Neural cell (in vitro differentiated cells): ENCODE data around the gene RSRP1. TPM values are rescaled to one million over a fixed set of nuclear protein-coding genes. Genes with fewer than 3 reads are reported as not detected.

Source experiments
- H2AFZ ChIP-seq: fragments of 200-600, 300-800 bp; sonication (generic), shearing (Covaris generic); 2 replicates; pipeline ENCODE4 v1.6.0; 2014; ENCODE audit warnings: low read depth, mild to moderate bottlenecking, antibody characterized with exemption, low read length, moderate library complexity
- H3F3A ChIP-seq: fragments of 200-600 bp; shearing (Covaris generic); 2 replicates; pipeline ENCODE4 v1.6.1; 2016; ENCODE audit warnings: mild to moderate bottlenecking, moderate library complexity, mixed read lengths, antibody characterized with exemption, low read length; ENCODE audit not compliant: insufficient read depth, poor library complexity, severe bottlenecking
- H3K27ac ChIP-seq: fragments of 200-600, 300-800 bp; sonication (generic), shearing (Covaris generic); 2 replicates; pipeline ENCODE4 v1.5.1; 2014; ENCODE audit warnings: mild to moderate bottlenecking, low read length, moderate library complexity
- H3K27me3 ChIP-seq: fragments of 300-800, 200-600 bp; sonication (generic), shearing (Covaris generic); 2 replicates; pipeline ENCODE4 v1.6.0; 2014; ENCODE audit warnings: mild to moderate bottlenecking, low read depth, low read length, moderate library complexity; ENCODE audit not compliant: insufficient read depth
- H3K36me3 ChIP-seq: fragments of 300-800, 200-600 bp; sonication (generic), shearing (Covaris generic); 2 replicates; pipeline ENCODE4 v1.5.1; 2014; ENCODE audit warnings: mild to moderate bottlenecking, antibody characterized with exemption, low read length, moderate library complexity; ENCODE audit not compliant: insufficient read depth
- H3K4me2 ChIP-seq: fragments of 300-800, 200-600 bp; sonication (generic), shearing (Covaris generic); 2 replicates; pipeline ENCODE4 v1.6.0; 2014; ENCODE audit warnings: mild to moderate bottlenecking, low read length
- H3K4me3 ChIP-seq: fragments of 300-800, 200-600 bp; sonication (generic), shearing (Covaris generic); 2 replicates; pipeline ENCODE4 v1.5.1; 2014; ENCODE audit warnings: mild to moderate bottlenecking, low read length, moderate library complexity
- H3K79me2 ChIP-seq: fragments of 200-600 bp; shearing (Covaris generic); replicated peaks from 2 replicates; pipeline ENCODE4 v1.6.0; 2014; ENCODE audit warnings: mild to moderate bottlenecking, low read length, moderate library complexity; ENCODE audit not compliant: insufficient read depth
- H3K9ac ChIP-seq: fragments of 300-800, 200-600 bp; sonication (generic), shearing (Covaris generic); 2 replicates; pipeline ENCODE4 v1.6.1; 2016; ENCODE audit warnings: mild to moderate bottlenecking, low read length, mixed read lengths
- H3K9me2 ChIP-seq: fragments of 200-600 bp; shearing (Covaris generic); 2 replicates; pipeline ENCODE4 v1.6.1; 2016; ENCODE audit warnings: mild to moderate bottlenecking, low read length, mixed read lengths; ENCODE audit not compliant: insufficient read depth
- H3K9me3 ChIP-seq: fragments of 200-600, 300-800 bp; sonication (generic), shearing (Covaris generic); 2 replicates; pipeline ENCODE4 v1.6.1; 2016; ENCODE audit warnings: mild to moderate bottlenecking, mixed run types, low read length, moderate library complexity, mixed read lengths
- H4K20me1 ChIP-seq: fragments of 200-600 bp; shearing (Covaris generic); 2 replicates; pipeline ENCODE4 v1.6.1; 2016; ENCODE audit warnings: mild to moderate bottlenecking, mixed run types; ENCODE audit not compliant: insufficient read depth
- CTCF ChIP-seq: fragments of 450-650 bp; IDR thresholded peaks from 2 replicates; pipeline ENCODE4 v1.5.1; 2014; ENCODE audit warnings: antibody characterized with exemption, mild to moderate bottlenecking, moderate library complexity; ENCODE audit not compliant: poor library complexity, severe bottlenecking
- EP300 ChIP-seq: fragments of 450-650 bp; conservative IDR thresholded peaks from 2 replicates; pipeline ENCODE4 v1.6.1; 2014; ENCODE audit warnings: antibody characterized with exemption, mild to moderate bottlenecking, moderate library complexity; ENCODE audit not compliant: poor library complexity, severe bottlenecking
- EZH2 ChIP-seq: fragments of 200-600, 300-800 bp; shearing (Covaris generic), sonication (generic); IDR thresholded peaks from 2 replicates; pipeline ENCODE4 v1.6.1; 2014; ENCODE audit warnings: antibody characterized with exemption, low read length, borderline replicate concordance, mild to moderate bottlenecking; ENCODE audit not compliant: insufficient read depth, poor library complexity, severe bottlenecking
- MXI1 ChIP-seq: fragments of 450-650 bp; conservative IDR thresholded peaks from 2 replicates; pipeline ENCODE4 v1.6.1; 2014; ENCODE audit warnings: antibody characterized with exemption, mild to moderate bottlenecking; ENCODE audit not compliant: poor library complexity, severe bottlenecking
- POLR2AphosphoS5 ChIP-seq: IDR thresholded peaks from 2 replicates; pipeline ENCODE4 v1.6.1; 2012
- RAD21 ChIP-seq: fragments of 450-650 bp; conservative IDR thresholded peaks from 2 replicates; pipeline ENCODE4 v1.6.1; 2014; ENCODE audit warnings: antibody characterized with exemption, mild to moderate bottlenecking, moderate library complexity
- SMC3 ChIP-seq: fragments of 450-650 bp; conservative IDR thresholded peaks from 2 replicates; pipeline ENCODE4 v1.6.1; 2014; ENCODE audit warnings: antibody characterized with exemption, mild to moderate bottlenecking, moderate library complexity; ENCODE audit not compliant: poor library complexity
- TAF1 ChIP-seq: IDR thresholded peaks from 2 replicates; pipeline ENCODE4 v1.6.1; 2012; ENCODE audit warnings: low read depth
- polyA plus RNA-seq: library from polyadenylated mRNA; depleted of rRNA; stranded (reverse); fragments of >200 nt; gene quantifications from 2 replicates; pipeline ENCODE4 v1.2.3, GENCODE V29; 2014
- TF ChIP-seq, protein P1 (sequence below): IDR thresholded peaks from 2 replicates; pipeline ENCODE4 v1.6.1; 2012; ENCODE audit warnings: borderline replicate concordance

RSRP1 gene
- polyA plus RNA-seq, 1 donor from 2014 or later = 152 TPM

DNA sequence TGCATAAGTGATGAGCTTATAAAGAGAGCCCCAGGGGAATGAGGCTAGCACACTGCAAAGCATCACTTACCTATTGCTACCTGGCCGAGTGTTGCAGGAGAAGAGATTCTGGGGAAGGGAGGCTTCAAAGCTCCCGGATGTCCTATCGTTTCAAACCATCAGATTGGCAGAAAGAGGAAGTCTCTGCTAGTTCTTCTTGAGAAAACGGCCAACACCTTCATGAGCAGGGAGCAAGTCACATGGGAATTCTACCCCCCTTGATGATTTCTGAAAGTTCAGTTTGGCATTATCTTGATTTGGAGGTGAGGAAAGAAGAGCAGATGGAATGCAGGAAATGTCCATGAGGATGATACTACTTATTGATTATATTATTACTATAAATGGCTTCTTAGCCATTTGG is 31.1 kb downstream of the RSRP1 start:
- Histone ChIP-seq H3F3A (no peaks in the 10 kb centered on the region), H3K79me2 (no peaks in the 10 kb centered on the region), H3K27me3 (no peaks in the 10 kb centered on the region), H3K9ac (no peak overlapping the region), H3K4me2 (no peak overlapping the region), H3K27ac (no peak overlapping the region), H3K9me3 (no peaks in the 10 kb centered on the region), H4K20me1 (no peaks in the 10 kb centered on the region), H3K9me2 (no peaks in the 10 kb centered on the region), H2AFZ (no peak overlapping the region), H3K4me3 (no peak overlapping the region), H3K36me3 (no peaks in the 10 kb centered on the region)
- no peak for TF ChIP-seq EP300
- no peak for TF ChIP-seq EZH2
- TF ChIP-seq, protein P1, sequence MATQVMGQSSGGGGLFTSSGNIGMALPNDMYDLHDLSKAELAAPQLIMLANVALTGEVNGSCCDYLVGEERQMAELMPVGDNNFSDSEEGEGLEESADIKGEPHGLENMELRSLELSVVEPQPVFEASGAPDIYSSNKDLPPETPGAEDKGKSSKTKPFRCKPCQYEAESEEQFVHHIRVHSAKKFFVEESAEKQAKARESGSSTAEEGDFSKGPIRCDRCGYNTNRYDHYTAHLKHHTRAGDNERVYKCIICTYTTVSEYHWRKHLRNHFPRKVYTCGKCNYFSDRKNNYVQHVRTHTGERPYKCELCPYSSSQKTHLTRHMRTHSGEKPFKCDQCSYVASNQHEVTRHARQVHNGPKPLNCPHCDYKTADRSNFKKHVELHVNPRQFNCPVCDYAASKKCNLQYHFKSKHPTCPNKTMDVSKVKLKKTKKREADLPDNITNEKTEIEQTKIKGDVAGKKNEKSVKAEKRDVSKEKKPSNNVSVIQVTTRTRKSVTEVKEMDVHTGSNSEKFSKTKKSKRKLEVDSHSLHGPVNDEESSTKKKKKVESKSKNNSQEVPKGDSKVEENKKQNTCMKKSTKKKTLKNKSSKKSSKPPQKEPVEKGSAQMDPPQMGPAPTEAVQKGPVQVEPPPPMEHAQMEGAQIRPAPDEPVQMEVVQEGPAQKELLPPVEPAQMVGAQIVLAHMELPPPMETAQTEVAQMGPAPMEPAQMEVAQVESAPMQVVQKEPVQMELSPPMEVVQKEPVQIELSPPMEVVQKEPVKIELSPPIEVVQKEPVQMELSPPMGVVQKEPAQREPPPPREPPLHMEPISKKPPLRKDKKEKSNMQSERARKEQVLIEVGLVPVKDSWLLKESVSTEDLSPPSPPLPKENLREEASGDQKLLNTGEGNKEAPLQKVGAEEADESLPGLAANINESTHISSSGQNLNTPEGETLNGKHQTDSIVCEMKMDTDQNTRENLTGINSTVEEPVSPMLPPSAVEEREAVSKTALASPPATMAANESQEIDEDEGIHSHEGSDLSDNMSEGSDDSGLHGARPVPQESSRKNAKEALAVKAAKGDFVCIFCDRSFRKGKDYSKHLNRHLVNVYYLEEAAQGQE = no peak
- TF ChIP-seq CTCF = no peak
- no peak for TF ChIP-seq TAF1
- no peak for TF ChIP-seq POLR2AphosphoS5
- TF ChIP-seq MXI1 = no peak
- no peak for TF ChIP-seq SMC3
- no peak for TF ChIP-seq RAD21

DNA sequence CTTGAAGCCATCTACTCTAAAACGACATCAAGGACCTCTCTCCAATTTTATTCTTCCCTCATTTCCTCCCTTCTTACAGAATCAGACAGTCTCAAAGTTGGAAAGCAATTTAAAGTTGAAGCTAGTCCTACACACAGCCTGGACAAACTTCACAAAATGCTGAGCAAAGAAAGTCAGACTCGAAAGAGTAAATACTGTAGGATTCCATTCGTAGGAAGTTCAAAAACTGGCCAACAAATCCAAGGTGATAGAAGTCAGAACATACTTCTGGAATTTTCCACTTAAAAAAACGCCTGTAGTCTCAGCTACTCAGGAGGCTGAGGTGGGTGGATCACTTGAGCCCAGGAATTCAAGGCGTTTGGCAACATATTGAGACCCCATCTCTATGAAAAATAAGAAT is 34.5 kb downstream of the RSRP1 start:
- Histone ChIP-seq H3K4me2 (no peak overlapping the region), H3K79me2 (no peaks in the 10 kb centered on the region), H4K20me1 (no peaks in the 10 kb centered on the region), H3F3A (no peaks in the 10 kb centered on the region), H3K4me3 (no peak overlapping the region), H2AFZ (no peak overlapping the region), H3K36me3 (no peaks in the 10 kb centered on the region), H3K27me3 (no peaks in the 10 kb centered on the region), H3K9me2 (no peaks in the 10 kb centered on the region), H3K27ac (no peak overlapping the region), H3K9ac (no peak overlapping the region), H3K9me3 (no peaks in the 10 kb centered on the region)
- TF ChIP-seq CTCF = no peak
- no peak for TF ChIP-seq POLR2AphosphoS5
- TF ChIP-seq RAD21 = no peak
- TF ChIP-seq, protein P1 = no peak
- TF ChIP-seq MXI1 = no peak
- no peak for TF ChIP-seq SMC3
- TF ChIP-seq TAF1 = no peak
- TF ChIP-seq EZH2 = no peak
